KBM-7 (cell line): Measurements from ENCODE around the gene WDR38.
"Not testable (repeated sequence)": the region's sequence is repeated elsewhere in the genome, so short reads cannot be mapped to it uniquely, and the experiment has no call there.

ENCODE experiments used
- DNase-seq: peaks from one replicate; pipeline ENCODE4 v3.0.0-alpha.2; 2015
- in situ Hi-C: fragments of 300-500 bp; cut with MboI; formaldehyde crosslinking; loops from 2 replicates; pipeline ENCODE4 v1.14.3; 2020; ENCODE audit warnings: low sequenced_read_pairs, low pct_unique_long_range_greater_than_20kb, mixed read lengths

Gene WDR38

GRCh38 chr9:124830593-124830992 is 22.7 kb upstream of the WDR38 start:
- in situ Hi-C loops: no loop called here
- no peak for DNase-seq

- DNase-seq: no peak
- in situ Hi-C loops: no loop called here
Observed at GRCh38 chr9:124831642-124832364, 21.5 kb upstream of the WDR38 start.

GRCh38 chr9:124834591-124834990 is 18.7 kb upstream of the WDR38 start:
- no peak for DNase-seq
- in situ Hi-C loops: no loop called here

- in situ Hi-C loops: no loop called here
- DNase-seq: no peak
Observed at GRCh38 chr9:124835026-124835557, 18.2 kb upstream of the WDR38 start.

- DNase-seq, in situ Hi-C loops: not testable (repeated sequence)
Observed at GRCh38 chr9:124838132-124838531, 15.1 kb upstream of the WDR38 start.

- DNase-seq, in situ Hi-C loops: not testable (repeated sequence)
Observed at GRCh38 chr9:124838567-124839275, 14.5 kb upstream of the WDR38 start.

GRCh38 chr9:124839612-124840299 is 13.5 kb upstream of the WDR38 start:
- DNase-seq: no peak
- in situ Hi-C loops: no loop called here

GRCh38 chr9:124840300-124840833 is 12.9 kb upstream of the WDR38 start:
- no peak for DNase-seq
- in situ Hi-C loops: no loop called here

- DNase-seq: no peak
- in situ Hi-C loops: no loop called here
Observed at GRCh38 chr9:124841075-124841821, 12.0 kb upstream of the WDR38 start.

- in situ Hi-C loops: no loop called here
- no peak for DNase-seq
Observed at GRCh38 chr9:124843456-124844034, 9.7 kb upstream of the WDR38 start.

GRCh38 chr9:124844291-124844690 is 9.0 kb upstream of the WDR38 start:
- no peak for DNase-seq
- in situ Hi-C loops: no loop called here

- in situ Hi-C loops, DNase-seq: not testable (repeated sequence)
Observed at GRCh38 chr9:124846467-124846866, 6.8 kb upstream of the WDR38 start.

GRCh38 chr9:124846969-124847368 is 6.3 kb upstream of the WDR38 start:
- no peak for DNase-seq
- in situ Hi-C loops: no loop called here

- in situ Hi-C loops: loop anchor here (25.0 kb wide), 1 partner anchor 538 kb away; no protein-coding TSS in a partner anchor
- no peak for DNase-seq
Observed at GRCh38 chr9:124849801-124850200, 3.5 kb upstream of the WDR38 start.

GRCh38 chr9:124852121-124852828 is 985 bp upstream of the WDR38 start:
- in situ Hi-C loops: loop anchor here (25.0 kb wide), 1 partner anchor 535 kb away; no protein-coding TSS in a partner anchor
- DNase-seq: no peak

- in situ Hi-C loops: loop anchor here (25.0 kb wide), 1 partner anchor 534 kb away; no protein-coding TSS in a partner anchor
- DNase-seq: no peak
Observed at GRCh38 chr9:124853605-124854143, 414 bp downstream of the WDR38 start.

- no peak for DNase-seq
- in situ Hi-C loops: loop anchor here (25.0 kb wide), 1 partner anchor 533 kb away; no protein-coding TSS in a partner anchor
Observed at GRCh38 chr9:124854161-124854560, 901 bp downstream of the WDR38 start.
